ENCODE data around the gene ZNF491. TPM values are rescaled to one million over a fixed set of nuclear protein-coding genes. Genes with fewer than 3 reads are reported as not detected.
A peak's percentile ranks its signal among the peaks of the same experiment; 100 is the strongest.
"Not testable (repeated sequence)": the region's sequence is repeated elsewhere in the genome, so short reads cannot be mapped to it uniquely, and the experiment has no call there.

The ZNF491 gene
- total RNA-seq, 2 experiments from 2014 or later, result 0.41 to 1.1 TPM

- intact Hi-C loops (cut with DNase I, micrococcal nuclease), result no loop called here
- no peaks in the 10 kb centered on the region for H3K4me1 Mint-ChIP-seq (ENCODE audit: low read depth)
- H3K27me3 Mint-ChIP-seq, result no peaks in the 10 kb centered on the region
- Histone ChIP-seq H3K4me1 (ENCODE audit: insufficient read depth, low read length) (no peaks in the 10 kb centered on the region), H3K27ac (ENCODE audit: low read depth in 1 of 2, low read length in 2 of 2) (no peak overlapping the region), H3K27me3 (ENCODE audit: control insufficient read depth in 1 of 2, insufficient read depth in 2 of 2, low read length in 2 of 2) (no peaks in the 10 kb centered on the region), H3K36me3 (ENCODE audit: insufficient read depth, low read length) (peaks cover 38% of the 10 kb centered on the region), H3K9me3 (ENCODE audit: control insufficient read depth in 1 of 2, insufficient read depth in 1 of 2, low read length in 2 of 2) (peaks cover 31 to 80% of the 10 kb centered on the region in 2 experiments), H3K4me3 (ENCODE audit: low read length) (no peak overlapping the region)
- H3K36me3 Mint-ChIP-seq (ENCODE audit: low read depth), result peaks cover 84% of the 10 kb centered on the region
- DNase-seq, result no peak
- TF ChIP-seq, protein P1, sequence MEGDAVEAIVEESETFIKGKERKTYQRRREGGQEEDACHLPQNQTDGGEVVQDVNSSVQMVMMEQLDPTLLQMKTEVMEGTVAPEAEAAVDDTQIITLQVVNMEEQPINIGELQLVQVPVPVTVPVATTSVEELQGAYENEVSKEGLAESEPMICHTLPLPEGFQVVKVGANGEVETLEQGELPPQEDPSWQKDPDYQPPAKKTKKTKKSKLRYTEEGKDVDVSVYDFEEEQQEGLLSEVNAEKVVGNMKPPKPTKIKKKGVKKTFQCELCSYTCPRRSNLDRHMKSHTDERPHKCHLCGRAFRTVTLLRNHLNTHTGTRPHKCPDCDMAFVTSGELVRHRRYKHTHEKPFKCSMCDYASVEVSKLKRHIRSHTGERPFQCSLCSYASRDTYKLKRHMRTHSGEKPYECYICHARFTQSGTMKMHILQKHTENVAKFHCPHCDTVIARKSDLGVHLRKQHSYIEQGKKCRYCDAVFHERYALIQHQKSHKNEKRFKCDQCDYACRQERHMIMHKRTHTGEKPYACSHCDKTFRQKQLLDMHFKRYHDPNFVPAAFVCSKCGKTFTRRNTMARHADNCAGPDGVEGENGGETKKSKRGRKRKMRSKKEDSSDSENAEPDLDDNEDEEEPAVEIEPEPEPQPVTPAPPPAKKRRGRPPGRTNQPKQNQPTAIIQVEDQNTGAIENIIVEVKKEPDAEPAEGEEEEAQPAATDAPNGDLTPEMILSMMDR (IDR thresholded peaks at IDR 0.05), result no peak
- no peak overlapping the region for H3K4me3 Mint-ChIP-seq
- ChIA-PET POLR2A (no interaction called here), CTCF (interaction anchor here (0.6 kb wide), 1 partner anchor 1361 kb away, joined by 3 read pairs; no protein-coding TSS in a partner anchor)
- H3K9me3 Mint-ChIP-seq, result peaks cover 9% of the 10 kb centered on the region
- no peak for ATAC-seq (ENCODE audit: poor library complexity)
- no peak overlapping the region for H3K27ac Mint-ChIP-seq
These were observed 35.2 kb downstream of the ZNF491 start for GRCh38 chr19:11833541-11833940.

DNA sequence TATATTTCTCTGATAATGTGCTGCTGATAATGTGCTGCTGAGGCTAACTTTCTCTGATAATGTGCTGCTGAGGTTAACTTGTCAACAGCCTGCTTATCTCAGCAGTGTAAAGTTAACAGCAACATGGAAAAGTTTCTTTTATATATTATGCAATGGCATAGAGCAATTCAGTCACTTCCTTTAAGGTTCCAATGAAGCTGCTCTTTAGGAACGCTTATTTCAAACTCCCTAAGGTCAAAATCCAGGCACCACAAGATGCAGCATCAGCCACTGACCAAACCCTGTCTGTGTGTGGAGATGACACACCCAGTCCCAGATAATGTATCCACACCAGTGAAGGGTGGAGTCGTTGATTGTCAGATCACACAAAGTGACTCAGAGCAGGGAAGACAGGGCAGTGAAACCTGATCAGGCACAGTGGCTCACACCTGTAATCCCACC lies 37.3 kb downstream of the ZNF491 start:
- H3K27me3 ChIP-seq (ENCODE audit: control insufficient read depth in 1 of 2, insufficient read depth in 2 of 2, low read length in 2 of 2); H3K4me1 ChIP-seq (ENCODE audit: insufficient read depth, low read length); H3K4me3 ChIP-seq (ENCODE audit: low read length); ATAC-seq (ENCODE audit: poor library complexity); H3K27me3 Mint-ChIP-seq; intact Hi-C loops (cut with DNase I, micrococcal nuclease); H3K4me1 Mint-ChIP-seq (ENCODE audit: low read depth); POLR2A ChIA-PET; H3K4me3 Mint-ChIP-seq; DNase-seq; H3K27ac Mint-ChIP-seq; H3K27ac ChIP-seq (ENCODE audit: low read depth in 1 of 2, low read length in 2 of 2); CTCF ChIA-PET: not testable (repeated sequence)
- Histone ChIP-seq H3K36me3 (ENCODE audit: insufficient read depth, low read length) (peaks cover 23% of the 10 kb centered on the region), H3K9me3 (ENCODE audit: control insufficient read depth in 1 of 2, insufficient read depth in 1 of 2, low read length in 2 of 2) (peaks cover 26 to 64% of the 10 kb centered on the region in 2 experiments)
- H3K9me3 Mint-ChIP-seq, result peaks cover 11% of the 10 kb centered on the region
- peaks cover 68% of the 10 kb centered on the region for H3K36me3 Mint-ChIP-seq (ENCODE audit: low read depth)

DNA sequence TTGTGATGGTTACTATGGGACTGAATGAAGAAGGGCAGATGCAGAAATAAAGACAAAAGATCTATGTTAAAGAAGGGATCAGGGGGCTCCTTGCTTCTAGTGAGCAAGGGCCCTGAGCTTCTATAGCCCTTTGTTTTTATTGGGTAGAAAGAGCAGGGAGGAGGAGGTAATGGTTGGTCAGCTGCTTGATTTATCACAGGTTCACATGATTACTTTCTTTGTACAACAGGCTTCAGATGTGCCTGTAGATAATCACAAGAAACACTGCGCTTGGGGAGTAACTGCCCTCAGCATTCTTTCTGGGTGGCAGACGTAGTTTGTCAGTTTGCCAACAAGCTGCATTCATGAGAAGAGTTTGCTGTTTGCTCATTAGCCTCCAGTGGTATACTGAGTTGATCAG lies 45.4 kb downstream of the ZNF491 start:
- no peak overlapping the region for H3K27ac ChIP-seq (ENCODE audit: low read depth in 1 of 2, low read length in 2 of 2)
- intact Hi-C loops (cut with DNase I, micrococcal nuclease), result no loop called here
- ATAC-seq (ENCODE audit: poor library complexity), result no peak
- Mint-ChIP-seq H3K27me3 (no peaks in the 10 kb centered on the region), H3K27ac (no peak overlapping the region), H3K9me3 (peaks cover 6% of the 10 kb centered on the region), H3K4me3 (no peak overlapping the region), H3K4me1 (ENCODE audit: low read depth) (peaks cover 7% of the 10 kb centered on the region), H3K36me3 (ENCODE audit: low read depth) (peaks cover 10% of the 10 kb centered on the region)
- TF ChIP-seq, protein P1 (IDR thresholded peaks at IDR 0.05), result no peak
- H3K9me3 ChIP-seq (ENCODE audit: control insufficient read depth in 1 of 2, insufficient read depth in 1 of 2, low read length in 2 of 2), result peaks cover under 1 to 16% of the 10 kb centered on the region in 2 experiments
- peaks cover 8% of the 10 kb centered on the region for H3K4me1 ChIP-seq (ENCODE audit: insufficient read depth, low read length)
- CTCF ChIA-PET, result interaction anchor here (0.8 kb wide), 1 partner anchor 145 kb away, joined by 3 read pairs; no protein-coding TSS in a partner anchor
- H3K4me3 ChIP-seq (ENCODE audit: low read length), result no peak overlapping the region
- DNase-seq, result no peak
- no peaks in the 10 kb centered on the region for H3K36me3 ChIP-seq (ENCODE audit: insufficient read depth, low read length)
- H3K27me3 ChIP-seq (ENCODE audit: control insufficient read depth in 1 of 2, insufficient read depth in 2 of 2, low read length in 2 of 2), result no peaks in the 10 kb centered on the region
- POLR2A ChIA-PET, result no interaction called here

GRCh38 chr19:11847615-11848014 lies 49.3 kb downstream of the ZNF491 start:
- DNase-seq; ATAC-seq (ENCODE audit: poor library complexity); H3K27me3 ChIP-seq (ENCODE audit: control insufficient read depth in 1 of 2, insufficient read depth in 2 of 2, low read length in 2 of 2); H3K4me3 ChIP-seq (ENCODE audit: low read length); H3K9me3 ChIP-seq (ENCODE audit: control insufficient read depth in 1 of 2, insufficient read depth in 1 of 2, low read length in 2 of 2); CTCF ChIA-PET; H3K9me3 Mint-ChIP-seq; H3K27ac ChIP-seq (ENCODE audit: low read depth in 1 of 2, low read length in 2 of 2); H3K36me3 ChIP-seq (ENCODE audit: insufficient read depth, low read length); H3K27me3 Mint-ChIP-seq: not testable (repeated sequence)
- Mint-ChIP-seq H3K4me3 (peak overlapping the region; percentile 93), H3K36me3 (ENCODE audit: low read depth) (peaks cover 30% of the 10 kb centered on the region), H3K4me1 (ENCODE audit: low read depth) (peaks cover 20% of the 10 kb centered on the region), H3K27ac (peak overlapping the region; percentile 83)
- intact Hi-C loops (cut with DNase I, micrococcal nuclease), result loop anchor here (5.0 kb wide), 1 partner anchor 35 kb away; the partner anchor contains the start of gene ZNF440 (in 2 of the 2)
- POLR2A ChIA-PET, result interaction anchor here (0.6 to 1.3 kb wide), 4 partner anchors 40 to 214 kb away, joined by 3 to 7 read pairs (median 4); partner anchors contain the start of gene ZNF69
- H3K4me1 ChIP-seq (ENCODE audit: insufficient read depth, low read length), result peaks cover 20% of the 10 kb centered on the region

All from CD4-positive, alpha-beta T cell (primary cell).